ENCODE results near the gene ECD.
"Not testable (repeated sequence)": the region's sequence is repeated elsewhere in the genome, so short reads cannot be mapped to it uniquely, and the experiment has no call there.

ECD gene

DNA sequence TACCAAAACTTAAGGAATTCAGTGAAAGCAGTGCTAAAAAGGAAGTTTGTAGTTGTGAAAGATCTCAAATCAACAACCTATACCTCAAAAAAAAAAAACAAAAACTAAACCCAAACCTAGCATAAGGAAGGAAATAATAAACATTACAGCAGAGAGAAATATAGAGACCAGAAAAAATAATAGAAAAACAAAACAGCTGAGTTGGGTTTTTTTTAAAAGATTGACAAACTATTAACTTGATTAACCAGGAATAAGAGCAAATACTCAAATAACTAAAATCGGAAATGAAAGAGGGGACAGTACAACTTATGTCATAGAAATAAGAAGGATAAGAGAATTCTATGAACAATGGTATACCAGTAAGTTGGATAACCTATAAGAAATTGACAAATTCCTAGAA lies 6.7 kb downstream of the ECD start:
- in situ Hi-C loops (cut with MboI; ENCODE audit: low sequenced_read_pairs) = no loop called here

DNA sequence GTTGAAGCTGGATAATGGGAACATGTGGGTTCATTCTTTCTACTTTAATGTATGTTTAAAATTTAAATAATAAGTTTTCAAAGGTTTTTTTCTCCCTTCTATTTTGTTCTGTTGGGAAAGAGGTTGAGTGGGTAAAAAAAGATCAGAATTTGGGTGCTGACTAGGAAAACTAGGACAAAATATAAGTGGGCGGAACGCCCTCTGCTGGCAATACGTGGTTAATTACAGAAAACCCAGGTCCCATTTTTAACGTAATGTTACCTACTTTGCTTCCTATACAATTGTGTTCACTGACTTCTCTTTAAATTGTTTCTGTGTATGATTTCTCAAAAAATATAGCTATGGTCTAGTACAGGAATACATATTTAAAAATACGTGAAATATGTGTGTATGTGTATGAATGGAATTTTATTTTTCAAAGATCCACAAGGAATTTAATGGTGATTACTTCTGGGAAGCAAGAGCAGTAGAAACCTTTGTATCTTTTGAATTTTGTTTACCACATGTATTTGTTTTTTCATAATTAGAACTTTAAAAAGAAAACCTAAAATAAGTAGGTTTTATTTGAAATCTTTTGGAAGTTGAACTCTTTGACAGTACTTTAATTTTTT lies 8.7 kb downstream of the ECD start:
- in situ Hi-C loops (cut with MboI; ENCODE audit: low sequenced_read_pairs) = no loop called here

DNA sequence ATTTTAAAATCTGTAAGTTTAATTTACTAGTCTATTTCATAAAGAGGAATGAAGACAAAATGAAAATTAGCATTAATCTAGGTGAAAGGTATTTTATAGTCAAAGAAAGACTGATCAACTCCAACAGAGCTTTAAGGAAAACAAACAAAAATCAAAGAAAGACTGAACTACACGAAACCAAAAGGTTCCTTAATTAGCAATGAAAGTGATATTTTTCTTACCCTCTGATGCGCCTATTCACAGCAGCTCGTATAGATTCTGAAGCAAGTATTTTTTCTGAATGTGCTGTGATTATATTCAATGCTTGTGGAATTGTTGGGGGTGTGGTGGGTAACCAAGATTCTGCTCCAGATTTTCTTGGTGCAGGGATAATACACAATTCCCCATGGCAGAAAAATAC lies 11.8 kb downstream of the ECD start:
- in situ Hi-C loops (cut with MboI; ENCODE audit: low sequenced_read_pairs) = no loop called here

DNA sequence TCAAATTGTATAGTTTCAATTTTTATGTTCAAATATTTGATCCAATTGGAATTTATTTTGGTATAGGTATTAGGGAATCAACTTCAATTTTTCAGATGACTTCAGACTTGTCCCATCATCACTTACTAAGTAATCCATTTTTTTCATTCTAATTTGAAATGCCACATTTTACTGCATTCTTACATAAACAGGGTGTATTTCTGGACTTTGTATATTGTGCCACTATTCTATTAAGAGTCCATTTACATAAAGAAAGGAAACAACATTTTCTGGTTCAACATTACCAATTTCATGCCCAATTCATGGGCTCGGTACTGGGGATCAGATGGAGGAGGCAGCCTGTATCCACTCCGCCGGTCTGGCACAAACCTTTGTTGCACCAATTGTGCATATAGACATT lies 15.8 kb downstream of the ECD start:
- in situ Hi-C loops (cut with MboI; ENCODE audit: low sequenced_read_pairs) = no loop called here

DNA sequence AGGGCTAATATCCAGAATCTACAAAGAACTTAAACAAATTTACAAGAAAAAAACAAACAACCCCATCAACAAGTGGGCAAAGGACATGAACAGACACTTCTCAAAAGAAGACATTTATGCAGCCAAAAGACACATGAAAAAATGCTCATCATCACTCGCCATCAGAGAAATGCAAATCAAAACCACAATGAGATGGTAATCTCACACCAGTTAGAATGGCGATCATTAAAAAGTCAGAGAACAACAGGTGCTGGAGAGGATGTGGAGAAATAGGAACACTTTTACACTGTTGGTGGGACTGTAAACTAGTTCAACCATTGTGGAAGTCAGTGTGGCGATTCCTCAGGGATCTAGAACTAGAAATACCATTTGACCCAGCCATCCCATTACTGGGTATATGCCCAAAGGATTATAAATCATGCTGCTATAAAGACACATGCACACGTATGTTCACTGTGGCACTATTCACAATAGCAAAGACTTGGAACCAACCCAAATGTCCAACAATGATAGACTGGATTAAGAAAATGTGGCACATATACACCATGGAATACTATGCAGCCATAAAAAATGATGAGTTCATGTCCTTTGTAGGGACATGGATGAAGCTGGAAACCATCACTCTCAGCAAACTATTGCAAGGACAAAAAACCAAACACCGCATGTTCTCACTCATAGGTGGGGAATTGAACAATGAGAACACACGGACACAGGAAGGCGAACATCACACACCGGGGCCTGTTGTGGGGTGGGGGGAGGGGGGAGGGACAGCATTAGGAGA lies 17.0 kb downstream of the ECD start:
- in situ Hi-C loops (cut with MboI; ENCODE audit: low sequenced_read_pairs) = not testable (repeated sequence)

DNA sequence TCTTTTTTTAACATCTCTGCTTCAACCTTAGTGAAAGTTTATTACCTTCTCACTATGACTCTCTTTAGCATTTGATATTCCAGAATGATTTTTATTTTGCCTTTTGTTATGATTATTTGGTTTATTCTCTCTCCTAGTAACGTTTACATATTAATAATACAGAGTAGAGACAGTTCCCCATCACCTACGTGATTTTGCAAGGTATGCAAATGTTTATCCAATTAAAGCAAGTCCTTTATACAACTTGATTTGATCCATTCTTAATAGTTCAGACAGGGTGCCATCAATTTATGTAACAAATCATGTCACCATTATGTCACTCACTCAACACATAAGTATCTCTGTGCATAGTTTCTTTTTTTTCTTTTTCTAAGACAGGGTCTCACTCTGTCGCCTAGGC lies 26.2 kb downstream of the ECD start:
- in situ Hi-C loops (cut with MboI; ENCODE audit: low sequenced_read_pairs) = no loop called here

DNA sequence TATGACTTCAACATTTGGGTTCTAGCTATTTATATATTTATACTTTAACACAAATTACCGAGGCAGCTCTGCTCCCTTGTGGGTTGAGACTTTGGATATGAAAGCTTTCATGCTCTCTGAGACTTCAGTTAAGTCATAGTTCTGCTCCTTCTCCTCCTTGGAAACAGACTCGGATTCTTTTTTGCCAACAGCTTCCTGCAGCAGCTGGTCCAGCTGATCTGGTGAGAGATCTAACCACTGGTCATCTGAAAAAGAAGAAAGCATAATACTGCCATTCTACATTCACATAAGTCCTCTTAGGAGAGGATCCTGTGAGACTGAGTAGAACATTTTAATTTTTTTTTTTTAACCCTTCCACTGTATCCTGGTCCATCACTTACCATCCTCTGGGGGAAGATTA lies 28.6 kb downstream of the ECD start:
- in situ Hi-C loops (cut with MboI; ENCODE audit: low sequenced_read_pairs) = no loop called here

DNA sequence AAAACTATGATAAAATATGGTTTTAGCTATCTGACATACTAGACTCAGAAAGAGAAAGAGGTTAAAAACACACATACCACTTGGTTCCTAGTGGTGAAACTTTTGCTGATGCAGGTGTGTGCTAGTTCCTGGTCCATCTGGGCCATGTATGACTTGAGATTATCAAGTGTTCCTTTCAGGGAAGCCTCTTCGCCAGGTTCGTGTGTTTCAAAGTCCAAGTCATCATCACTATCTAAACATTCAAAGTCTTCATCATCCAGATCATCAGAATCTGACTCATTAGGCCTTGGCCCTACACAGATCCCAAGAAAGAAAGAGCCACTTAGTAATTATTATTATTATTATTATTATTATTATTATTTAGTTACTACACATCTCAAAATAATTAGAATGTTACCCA lies 31.2 kb downstream of the ECD start:
- in situ Hi-C loops (cut with MboI; ENCODE audit: low sequenced_read_pairs) = no loop called here

DNA sequence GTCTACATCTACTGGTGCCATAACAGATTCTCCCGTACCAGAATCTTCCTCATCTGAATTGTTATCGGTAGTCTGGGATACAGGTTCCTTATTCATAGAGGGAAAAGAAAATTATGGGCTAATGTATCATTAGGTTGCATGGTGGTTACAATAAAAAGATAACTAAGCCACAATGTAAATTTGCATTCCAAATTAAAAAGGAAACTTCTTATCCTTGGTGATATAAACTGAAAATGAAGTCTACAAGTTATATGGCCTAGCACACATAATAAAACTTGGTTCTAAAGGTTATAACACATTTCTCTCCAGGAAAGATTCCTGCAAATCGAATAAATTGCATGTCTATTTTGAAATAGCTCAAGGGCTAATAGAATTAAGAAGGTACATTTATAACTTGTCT lies 33.1 kb downstream of the ECD start:
- in situ Hi-C loops (cut with MboI; ENCODE audit: low sequenced_read_pairs) = no loop called here

DNA sequence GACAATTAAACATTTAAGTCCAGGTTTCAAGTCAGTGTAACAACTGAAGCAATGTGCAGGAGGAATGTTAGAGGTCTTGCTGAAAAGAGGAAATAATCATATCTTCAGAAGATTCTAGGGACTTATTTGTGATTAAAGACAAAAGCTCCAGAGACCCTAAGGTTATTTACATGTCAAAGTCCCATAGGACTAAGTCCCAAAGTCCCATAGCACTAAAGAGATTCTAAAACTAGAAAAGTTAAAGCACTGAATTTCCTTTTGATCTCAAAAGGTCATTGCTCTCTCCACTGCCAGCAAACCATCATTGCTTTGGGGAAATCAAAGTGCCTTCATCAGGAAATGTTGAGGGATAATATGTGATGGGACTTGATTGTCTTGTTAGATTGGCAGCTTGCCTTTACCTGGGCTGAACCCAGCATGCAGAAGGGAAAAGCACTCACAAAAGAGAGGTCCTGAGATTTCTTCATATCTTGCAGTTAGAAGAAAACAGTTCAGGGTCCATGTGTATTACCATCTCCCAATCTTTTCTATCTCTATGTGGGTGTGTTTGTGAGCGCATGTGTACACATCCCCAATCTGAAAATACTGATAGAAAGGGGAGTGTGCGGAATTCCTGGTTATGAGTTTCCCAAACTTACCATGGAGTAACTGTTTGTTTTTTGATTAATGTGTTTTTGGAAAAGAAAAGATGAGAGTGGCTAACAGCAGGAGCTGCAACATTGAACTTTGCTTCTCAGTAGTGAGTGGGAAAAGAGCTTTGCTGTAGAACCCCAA lies 35.7 kb downstream of the ECD start:
- in situ Hi-C loops (cut with MboI; ENCODE audit: low sequenced_read_pairs) = no loop called here

DNA sequence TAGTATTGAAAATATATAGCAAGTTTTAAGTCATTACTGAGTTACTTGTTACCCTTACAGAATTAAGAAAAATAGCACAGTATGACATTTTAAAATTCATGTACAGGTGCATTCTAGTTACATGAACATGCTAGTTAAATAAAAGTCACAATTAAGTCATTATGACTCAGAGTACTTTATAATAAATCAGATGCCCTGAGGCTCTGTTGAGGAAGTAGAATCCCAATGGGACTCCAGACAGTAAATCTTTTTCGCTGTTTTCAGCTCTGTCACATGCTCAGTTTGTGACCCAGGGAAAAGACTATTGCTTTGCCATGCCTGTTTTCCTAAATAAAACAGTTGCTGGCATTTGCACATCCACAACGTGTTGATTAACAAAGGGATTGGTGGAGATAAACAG lies 36.5 kb downstream of the ECD start:
- in situ Hi-C loops (cut with MboI; ENCODE audit: low sequenced_read_pairs) = no loop called here

DNA sequence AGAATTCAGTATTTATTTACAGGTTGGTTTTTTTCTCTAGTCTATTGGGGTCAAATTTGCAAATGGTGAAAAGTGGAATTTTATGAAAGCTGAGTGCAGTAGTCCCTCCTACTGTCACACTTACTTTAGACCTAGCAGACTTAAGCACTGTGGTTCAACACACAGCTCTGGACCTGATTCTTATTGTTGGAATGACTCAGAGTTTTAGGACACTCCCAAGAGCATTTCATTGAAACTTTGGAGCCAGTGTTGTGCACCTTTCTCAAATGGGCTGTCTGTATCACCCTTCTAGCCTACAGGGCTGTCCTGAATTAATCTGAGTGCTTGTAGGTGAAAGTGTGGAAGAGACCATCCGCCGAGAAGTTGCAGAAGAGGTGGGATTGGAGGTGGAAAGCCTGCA lies 41.5 kb downstream of the ECD start:
- in situ Hi-C loops (cut with MboI; ENCODE audit: low sequenced_read_pairs) = no loop called here

DNA sequence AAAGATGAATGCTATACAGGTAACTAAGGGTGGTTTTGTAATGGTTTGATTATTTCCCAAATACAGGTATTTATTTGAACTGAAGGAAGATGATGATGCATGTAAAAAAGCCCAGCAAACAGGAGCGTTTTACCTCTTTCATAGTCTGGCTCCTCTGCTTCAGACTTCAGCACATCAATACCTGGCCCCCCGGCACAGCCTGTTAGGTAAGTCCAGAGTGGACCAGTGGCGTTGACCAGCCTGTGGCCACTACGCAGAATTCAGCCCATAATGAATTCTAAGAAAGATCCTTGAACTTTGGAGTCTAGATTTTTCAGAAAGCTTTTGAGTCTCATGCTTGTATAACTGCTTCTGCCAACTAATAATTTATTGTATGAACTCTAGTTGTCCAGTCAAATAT lies 47.9 kb downstream of the ECD start:
- in situ Hi-C loops (cut with MboI; ENCODE audit: low sequenced_read_pairs) = no loop called here

DNA sequence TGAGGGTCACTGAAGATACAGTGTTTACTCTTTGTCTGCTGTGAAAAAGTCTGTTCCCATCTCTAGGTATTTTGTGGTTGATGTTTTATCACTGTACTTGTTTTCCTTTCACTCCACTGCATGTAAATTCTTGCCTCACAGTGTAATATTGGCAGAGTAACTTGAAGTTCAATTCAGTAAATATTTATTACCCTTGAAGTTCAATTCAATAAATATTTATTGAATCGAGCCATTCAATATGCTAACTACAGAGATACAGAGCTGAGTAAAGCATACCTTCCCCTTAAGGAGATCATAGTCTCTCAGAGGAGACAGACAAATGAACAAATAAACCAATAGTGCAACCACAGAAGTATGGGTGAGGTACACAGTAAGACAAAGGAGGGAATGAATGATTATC lies 48.4 kb downstream of the ECD start:
- in situ Hi-C loops (cut with MboI; ENCODE audit: low sequenced_read_pairs) = no loop called here

DNA sequence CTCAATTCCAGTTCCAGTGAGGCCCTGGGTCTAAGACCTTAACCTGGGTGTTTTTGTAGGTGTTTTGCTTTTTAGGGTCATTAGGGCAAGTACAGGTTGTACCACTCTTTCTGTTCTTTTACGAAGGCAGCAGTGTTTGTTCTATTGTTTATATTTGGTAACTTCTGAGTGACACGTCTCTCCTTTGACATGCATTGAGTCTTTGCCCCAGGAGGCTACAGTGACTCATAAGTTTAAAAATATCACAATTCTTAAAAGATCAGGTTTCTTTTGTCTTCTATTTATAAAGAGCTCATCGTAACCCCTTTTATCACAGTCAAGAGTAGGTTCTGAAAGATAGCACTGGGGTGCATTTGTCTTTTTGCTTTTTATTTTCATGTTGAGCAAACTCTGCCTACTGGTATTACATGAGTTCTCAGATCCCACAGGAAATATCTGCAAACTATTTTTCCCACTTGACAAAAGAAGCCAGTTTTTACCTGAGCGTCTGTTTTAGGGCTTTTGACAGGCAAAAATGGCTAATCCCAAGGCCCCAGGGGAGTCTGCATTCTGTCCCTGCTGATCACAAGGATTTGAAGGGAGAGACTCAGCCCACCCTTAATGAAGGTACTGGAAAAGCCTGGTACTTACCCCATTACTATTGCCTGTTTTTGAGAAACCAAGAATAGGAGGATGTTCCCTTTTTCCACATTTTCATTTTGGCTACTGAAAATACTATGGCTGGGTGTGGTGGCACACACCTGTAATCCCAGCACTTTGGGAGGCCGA lies 49.6 kb downstream of the ECD start:
- in situ Hi-C loops (cut with MboI; ENCODE audit: low sequenced_read_pairs) = no loop called here

DNA sequence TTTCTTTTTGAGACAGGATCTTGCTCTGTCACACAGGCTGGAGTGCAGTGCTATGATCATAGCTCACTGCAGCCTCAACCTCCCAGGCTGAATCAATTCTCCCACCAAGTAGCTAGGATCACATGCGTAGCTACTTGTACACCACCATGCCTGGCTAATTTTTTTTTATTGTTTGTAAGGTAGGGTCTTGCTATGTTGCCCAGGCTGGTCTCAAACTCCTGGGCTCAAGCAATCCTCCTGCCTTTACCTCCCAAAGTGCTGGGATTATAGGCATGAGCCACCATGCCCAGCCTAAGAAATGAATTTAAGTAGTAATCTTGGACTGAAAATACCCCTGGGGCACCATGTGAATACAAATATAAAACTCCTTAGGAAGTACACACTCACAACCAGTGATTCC lies 51.8 kb downstream of the ECD start:
- in situ Hi-C loops (cut with MboI; ENCODE audit: low sequenced_read_pairs) = no loop called here

DNA sequence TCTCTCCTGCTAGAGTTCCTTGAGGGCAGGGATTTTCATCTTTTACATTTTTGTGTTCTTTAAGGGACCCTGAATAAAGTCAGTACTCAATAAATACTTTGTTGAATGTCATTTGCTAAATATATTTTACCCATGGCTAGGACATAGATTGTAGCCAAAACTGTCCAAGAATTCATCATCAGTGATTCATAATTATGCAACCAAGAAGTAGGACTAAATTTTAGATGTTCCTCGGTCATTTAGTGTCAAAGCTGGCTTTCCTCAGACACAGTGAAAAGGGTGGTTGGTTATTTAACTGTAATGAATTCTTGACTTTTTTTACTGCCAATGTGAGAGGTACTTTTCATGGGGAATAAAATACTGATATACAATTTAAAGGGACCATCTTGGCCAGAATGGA lies 54.3 kb downstream of the ECD start:
- in situ Hi-C loops (cut with MboI; ENCODE audit: low sequenced_read_pairs) = no loop called here

DNA sequence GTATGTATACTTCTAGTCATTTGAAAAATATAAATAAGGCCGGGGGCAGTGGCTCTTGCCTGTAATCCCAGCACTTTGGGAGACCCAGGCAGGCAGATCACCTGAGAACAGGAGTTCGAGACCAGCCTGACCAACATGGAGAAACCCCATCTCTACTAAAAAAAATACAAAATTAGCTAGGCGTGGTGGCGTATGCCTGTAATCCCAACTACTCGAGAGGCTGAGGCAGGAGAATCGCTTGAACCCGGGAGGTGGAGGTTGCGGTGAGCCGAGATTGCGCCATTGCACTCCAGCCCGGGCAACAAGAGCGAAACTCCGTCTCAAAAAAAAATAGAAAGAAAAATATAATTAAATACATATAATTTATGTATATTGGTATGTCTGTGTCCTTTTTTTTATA lies 55.8 kb downstream of the ECD start:
- in situ Hi-C loops (cut with MboI; ENCODE audit: low sequenced_read_pairs) = not testable (repeated sequence)

DNA sequence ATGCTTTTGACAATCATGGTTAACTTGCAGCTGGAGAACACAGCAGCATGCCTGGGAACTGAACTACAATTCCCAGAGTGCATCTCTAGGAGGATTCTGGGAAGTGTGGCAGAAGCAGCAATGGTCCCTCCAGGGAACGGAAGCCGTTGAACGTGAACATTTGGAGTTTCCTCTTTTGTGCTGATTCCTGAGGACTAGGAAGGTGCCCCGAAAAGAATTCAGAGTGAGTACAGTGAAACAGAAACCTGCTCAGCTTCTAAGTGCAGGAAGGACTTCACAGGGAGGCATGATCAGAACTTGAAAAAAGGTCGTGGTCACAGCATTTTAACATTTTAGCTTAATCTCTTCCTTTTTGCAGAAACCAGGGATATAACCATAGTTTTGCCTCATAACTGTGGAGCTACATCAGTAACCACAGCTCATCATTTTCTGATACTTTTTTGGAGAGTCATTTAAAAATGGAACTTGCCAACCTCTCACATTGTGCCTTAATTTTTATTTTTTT lies 57.4 kb downstream of the ECD start, which contains the start of gene NUDT13:
TSS of gene NUDT13 (plus strand) at position 111 of the 505 bp plus-strand sequence. CDS start 3,911 bp downstream, outside the sequence.
- in situ Hi-C loops (cut with MboI; ENCODE audit: low sequenced_read_pairs) = no loop called here

DNA sequence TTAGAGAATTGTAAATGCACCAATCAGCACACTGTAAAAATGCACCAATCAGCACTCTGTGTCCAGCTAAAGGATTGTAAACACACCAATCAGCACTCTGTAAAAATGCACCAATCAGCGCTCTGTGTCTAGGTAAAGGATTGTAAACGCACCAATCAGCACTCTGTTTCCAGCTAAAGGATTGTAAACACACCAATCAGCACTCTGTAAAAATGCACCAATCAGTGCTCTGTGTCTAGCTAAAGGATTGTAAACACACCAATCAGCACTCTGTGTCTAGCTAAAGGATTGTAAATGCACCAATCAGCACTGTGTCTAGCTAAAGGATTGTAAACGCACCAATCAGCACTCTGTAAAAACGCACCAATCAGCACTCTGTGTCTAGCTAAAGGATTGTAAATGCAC lies 58.6 kb downstream of the ECD start:
- in situ Hi-C loops (cut with MboI; ENCODE audit: low sequenced_read_pairs) = not testable (repeated sequence)

DNA sequence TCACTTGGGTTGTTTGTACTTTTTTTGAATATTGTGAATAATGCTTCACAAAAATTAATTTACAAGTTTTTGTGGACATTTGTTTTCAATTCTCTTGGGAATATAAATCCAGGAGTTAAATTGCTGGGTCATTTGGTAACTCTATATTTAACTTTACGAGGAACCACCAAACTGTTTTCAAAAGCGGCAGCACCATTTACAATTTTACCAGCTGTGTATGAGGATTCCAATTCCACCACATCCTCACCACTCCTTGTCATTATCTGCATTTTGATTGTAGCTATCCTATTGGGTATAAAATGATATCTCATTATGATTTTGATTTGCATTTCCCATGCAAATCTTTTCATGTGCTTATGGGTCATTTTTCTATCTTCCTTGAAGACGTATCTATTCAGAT lies 61.5 kb downstream of the ECD start:
- in situ Hi-C loops (cut with MboI; ENCODE audit: low sequenced_read_pairs) = no loop called here
